Measurements from ENCODE around the gene DMD. TPM values are rescaled to one million over a fixed set of nuclear protein-coding genes. Genes with fewer than 3 reads are reported as not detected.

DMD gene
- total RNA-seq, 2 donors from 2014 or later = 0.32 to 1.8 TPM

GRCh38 chrX:33065415-33065814 lies 145.9 kb downstream of the DMD start:
- H3K4me1 Mint-ChIP-seq = no peaks in the 10 kb centered on the region
- H3K4me3 Mint-ChIP-seq = no peak overlapping the region
- ATAC-seq (no peak), DNase-seq (no peak)
- H3K36me3 Mint-ChIP-seq (ENCODE audit: low read depth) = no peaks in the 10 kb centered on the region
- no peaks in the 10 kb centered on the region for H3K9me3 ChIP-seq (ENCODE audit: control insufficient read depth, low read length, poor library complexity, severe bottlenecking)
- H3K27me3 Mint-ChIP-seq = no peaks in the 10 kb centered on the region
- H3K27ac Mint-ChIP-seq = no peak overlapping the region

GRCh38 chrX:33062041-33062440 lies 149.3 kb downstream of the DMD start:
- H3K36me3 Mint-ChIP-seq (ENCODE audit: low read depth) = no peaks in the 10 kb centered on the region
- no peak overlapping the region for H3K4me3 Mint-ChIP-seq
- H3K4me1 Mint-ChIP-seq = no peaks in the 10 kb centered on the region
- no peaks in the 10 kb centered on the region for H3K9me3 ChIP-seq (ENCODE audit: control insufficient read depth, low read length, poor library complexity, severe bottlenecking)
- ATAC-seq = no peak
- DNase-seq = no peak
- no peaks in the 10 kb centered on the region for H3K27me3 Mint-ChIP-seq
- no peak overlapping the region for H3K27ac Mint-ChIP-seq

- H3K4me3 Mint-ChIP-seq = no peak overlapping the region
- no peaks in the 10 kb centered on the region for H3K36me3 Mint-ChIP-seq (ENCODE audit: low read depth)
- H3K27ac Mint-ChIP-seq = no peak overlapping the region
- H3K4me1 Mint-ChIP-seq = no peaks in the 10 kb centered on the region
- ATAC-seq = no peak
- no peaks in the 10 kb centered on the region for H3K9me3 ChIP-seq (ENCODE audit: control insufficient read depth, low read length, poor library complexity, severe bottlenecking)
- DNase-seq = no peak
- no peaks in the 10 kb centered on the region for H3K27me3 Mint-ChIP-seq
These were observed 158.3 kb downstream of the DMD start for GRCh38 chrX:33053001-33053400.

DNA sequence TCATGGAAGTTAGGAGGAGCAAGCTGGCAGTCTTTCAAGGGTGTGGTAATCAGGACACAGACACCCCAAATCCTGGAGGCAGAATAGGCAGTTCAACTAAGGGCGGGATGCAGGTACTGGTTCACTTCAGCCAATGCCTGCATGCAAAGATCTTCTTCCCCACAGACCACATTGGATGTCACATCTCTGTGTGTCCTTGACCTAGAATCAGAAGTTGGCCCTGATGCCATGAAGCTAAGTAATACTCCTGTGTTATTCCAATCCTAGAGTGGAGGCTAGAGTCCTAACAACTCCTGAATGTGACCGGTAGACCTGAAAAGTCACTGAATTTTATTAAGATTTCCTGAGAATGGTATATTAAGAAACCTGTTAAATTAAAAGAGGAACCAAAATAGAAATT lies 165.5 kb downstream of the DMD start:
- H3K27me3 Mint-ChIP-seq = no peaks in the 10 kb centered on the region
- ATAC-seq (no peak), DNase-seq (no peak)
- no peaks in the 10 kb centered on the region for H3K4me1 Mint-ChIP-seq
- H3K27ac Mint-ChIP-seq = no peak overlapping the region
- H3K9me3 ChIP-seq (ENCODE audit: control insufficient read depth, low read length, poor library complexity, severe bottlenecking) = no peaks in the 10 kb centered on the region
- no peak overlapping the region for H3K4me3 Mint-ChIP-seq
- H3K36me3 Mint-ChIP-seq (ENCODE audit: low read depth) = no peaks in the 10 kb centered on the region

DNA sequence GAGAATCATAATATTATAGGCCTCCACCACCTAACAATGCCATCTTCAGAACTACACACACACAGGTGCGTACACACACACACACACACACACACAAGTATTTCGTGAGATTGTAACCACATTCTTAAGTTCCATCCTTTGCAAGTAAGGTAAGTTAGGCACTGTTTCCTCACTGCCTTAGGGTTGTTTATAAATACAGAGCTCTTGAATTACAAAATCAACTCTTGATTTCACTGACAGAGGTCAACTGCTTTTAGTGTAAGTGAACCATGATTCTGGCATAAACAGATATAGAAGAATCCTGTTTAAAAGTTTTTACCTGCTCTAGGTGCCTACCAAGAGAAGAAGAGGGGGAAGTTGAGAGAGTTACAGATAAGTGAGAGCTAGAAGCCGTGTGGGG lies 166.1 kb downstream of the DMD start:
- Mint-ChIP-seq H3K27ac (no peak overlapping the region), H3K36me3 (ENCODE audit: low read depth) (no peaks in the 10 kb centered on the region), H3K4me3 (no peak overlapping the region), H3K4me1 (no peaks in the 10 kb centered on the region), H3K27me3 (no peaks in the 10 kb centered on the region)
- no peak for DNase-seq
- no peak for ATAC-seq
- no peaks in the 10 kb centered on the region for H3K9me3 ChIP-seq (ENCODE audit: control insufficient read depth, low read length, poor library complexity, severe bottlenecking)

DNA sequence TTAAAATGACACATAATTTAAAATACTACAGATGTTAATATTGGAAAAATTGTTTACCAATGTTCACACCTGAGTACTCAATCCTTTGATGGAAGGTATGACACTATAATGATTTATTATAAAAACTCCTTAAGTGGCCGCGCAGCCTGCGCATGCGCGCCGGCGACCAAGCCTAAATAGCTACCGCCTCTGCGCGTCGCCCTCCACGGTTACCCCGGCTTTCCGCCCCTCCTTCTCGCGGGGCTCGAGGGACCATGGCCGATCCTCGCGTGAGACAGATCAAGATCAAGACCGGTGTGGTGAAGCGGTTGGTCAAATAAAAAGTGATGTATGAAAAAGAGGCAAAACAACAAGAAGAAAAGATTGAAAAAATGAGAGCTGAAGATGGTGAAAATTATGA lies 170.2 kb downstream of the DMD start:
- Mint-ChIP-seq H3K27me3 (no peaks in the 10 kb centered on the region), H3K4me3 (no peak overlapping the region), H3K4me1 (no peaks in the 10 kb centered on the region), H3K36me3 (ENCODE audit: low read depth) (no peaks in the 10 kb centered on the region), H3K27ac (no peak overlapping the region)
- ATAC-seq (no peak), DNase-seq (no peak)
- no peaks in the 10 kb centered on the region for H3K9me3 ChIP-seq (ENCODE audit: control insufficient read depth, low read length, poor library complexity, severe bottlenecking)

DNA sequence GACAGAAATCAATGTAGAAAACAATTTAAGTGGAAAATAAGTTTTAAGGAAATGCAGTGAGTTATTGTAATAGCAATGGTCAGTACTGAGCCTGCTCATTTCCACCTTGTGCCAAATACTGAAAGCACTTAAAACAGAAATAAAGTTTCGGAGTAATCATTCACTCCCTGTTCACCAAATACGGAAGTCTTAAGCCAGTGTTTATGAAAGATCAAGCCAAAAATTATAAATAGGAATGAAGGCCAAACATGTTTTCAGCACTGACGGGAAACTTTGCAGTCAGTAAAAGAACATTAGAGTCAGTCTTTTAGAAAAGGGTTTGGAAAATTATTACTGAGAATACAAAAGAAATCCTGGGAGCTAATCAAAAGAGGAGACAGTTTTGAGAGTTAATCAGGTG lies 178.6 kb downstream of the DMD start:
- Mint-ChIP-seq H3K4me1 (no peaks in the 10 kb centered on the region), H3K4me3 (no peak overlapping the region), H3K27me3 (no peaks in the 10 kb centered on the region), H3K27ac (no peak overlapping the region), H3K36me3 (ENCODE audit: low read depth) (no peaks in the 10 kb centered on the region)
- no peaks in the 10 kb centered on the region for H3K9me3 ChIP-seq (ENCODE audit: control insufficient read depth, low read length, poor library complexity, severe bottlenecking)
- ATAC-seq = no peak
- DNase-seq = no peak

GRCh38 chrX:33014949-33015348 lies 196.4 kb downstream of the DMD start:
- Mint-ChIP-seq H3K4me1 (no peaks in the 10 kb centered on the region), H3K36me3 (ENCODE audit: low read depth) (no peaks in the 10 kb centered on the region), H3K27me3 (no peaks in the 10 kb centered on the region), H3K4me3 (no peak overlapping the region), H3K27ac (no peak overlapping the region)
- H3K9me3 ChIP-seq (ENCODE audit: control insufficient read depth, low read length, poor library complexity, severe bottlenecking) = no peaks in the 10 kb centered on the region
- DNase-seq = no peak
- no peak for ATAC-seq

DNA sequence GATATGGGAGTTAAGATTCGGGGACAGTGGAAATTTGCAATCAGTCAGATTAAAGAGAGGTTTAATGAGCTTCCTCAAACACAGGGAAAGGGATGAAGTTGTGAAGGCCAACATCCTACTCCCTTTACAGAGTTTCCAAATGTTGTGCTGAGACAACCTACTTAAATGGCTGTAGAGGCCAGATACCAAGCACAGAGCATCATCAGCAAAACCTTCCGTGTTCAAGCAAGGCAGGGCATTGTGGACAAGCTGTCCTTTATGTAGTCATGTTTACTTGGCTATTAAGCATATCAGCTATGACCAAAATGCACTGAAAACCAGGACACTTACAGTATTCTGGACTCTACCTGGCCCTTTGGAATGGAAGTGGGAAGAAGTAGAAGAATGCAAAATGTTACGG lies 197.3 kb downstream of the DMD start:
- no peak for ATAC-seq
- no peaks in the 10 kb centered on the region for H3K9me3 ChIP-seq (ENCODE audit: control insufficient read depth, low read length, poor library complexity, severe bottlenecking)
- Mint-ChIP-seq H3K36me3 (ENCODE audit: low read depth) (no peaks in the 10 kb centered on the region), H3K4me1 (no peaks in the 10 kb centered on the region), H3K4me3 (no peak overlapping the region), H3K27me3 (no peaks in the 10 kb centered on the region), H3K27ac (no peak overlapping the region)
- DNase-seq = no peak

GRCh38 chrX:33001107-33001506 lies 210.2 kb downstream of the DMD start:
- H3K27ac Mint-ChIP-seq = no peak overlapping the region
- no peaks in the 10 kb centered on the region for H3K27me3 Mint-ChIP-seq
- H3K4me1 Mint-ChIP-seq = no peaks in the 10 kb centered on the region
- H3K4me3 Mint-ChIP-seq = no peak overlapping the region
- no peak for DNase-seq
- H3K36me3 Mint-ChIP-seq (ENCODE audit: low read depth) = no peaks in the 10 kb centered on the region
- H3K9me3 ChIP-seq (ENCODE audit: control insufficient read depth, low read length, poor library complexity, severe bottlenecking) = no peaks in the 10 kb centered on the region
- ATAC-seq = no peak

- no peaks in the 10 kb centered on the region for H3K27me3 Mint-ChIP-seq
These were observed 212.6 kb downstream of the DMD start for GRCh38 chrX:32998776-32999175.

GRCh38 chrX:32995427-32995826 lies 215.9 kb downstream of the DMD start:
- H3K4me3 Mint-ChIP-seq = no peak overlapping the region
- DNase-seq (no peak), ATAC-seq (no peak)
- H3K27ac Mint-ChIP-seq = no peak overlapping the region
- H3K4me1 Mint-ChIP-seq = no peaks in the 10 kb centered on the region
- no peaks in the 10 kb centered on the region for H3K36me3 Mint-ChIP-seq (ENCODE audit: low read depth)
- no peaks in the 10 kb centered on the region for H3K27me3 Mint-ChIP-seq
- H3K9me3 ChIP-seq (ENCODE audit: control insufficient read depth, low read length, poor library complexity, severe bottlenecking) = no peaks in the 10 kb centered on the region

More at GRCh38 chrX:32998776-32999175, 212.6 kb downstream of the DMD start:
- DNase-seq = no peak
- Mint-ChIP-seq H3K27ac (no peak overlapping the region), H3K4me1 (no peaks in the 10 kb centered on the region), H3K36me3 (ENCODE audit: low read depth) (no peaks in the 10 kb centered on the region), H3K4me3 (no peak overlapping the region)
- no peaks in the 10 kb centered on the region for H3K9me3 ChIP-seq (ENCODE audit: control insufficient read depth, low read length, poor library complexity, severe bottlenecking)
- ATAC-seq = no peak

DNA sequence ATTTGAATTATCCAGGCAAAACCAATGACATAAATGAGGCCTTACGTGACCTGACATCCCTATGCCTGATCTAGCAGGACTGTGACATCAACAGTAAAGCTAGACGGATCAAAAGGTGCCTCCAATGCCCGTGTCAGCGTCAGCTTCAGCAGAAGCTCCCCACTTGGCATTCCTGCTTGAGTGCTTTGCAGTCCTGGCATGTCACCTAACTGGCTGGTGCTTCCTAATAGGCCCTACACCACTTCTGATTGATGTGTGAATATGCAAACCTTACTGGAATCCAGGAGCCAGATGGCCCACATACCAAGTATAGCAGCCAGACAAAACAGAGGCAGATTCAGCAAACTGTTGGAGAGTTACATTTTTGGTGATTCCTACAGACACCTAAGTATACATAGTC lies 224.2 kb downstream of the DMD start:
- H3K4me3 Mint-ChIP-seq = no peak overlapping the region
- ATAC-seq (no peak), DNase-seq (no peak)
- H3K36me3 Mint-ChIP-seq (ENCODE audit: low read depth) = no peaks in the 10 kb centered on the region
- no peaks in the 10 kb centered on the region for H3K27me3 Mint-ChIP-seq
- H3K27ac Mint-ChIP-seq = no peak overlapping the region
- H3K9me3 ChIP-seq (ENCODE audit: control insufficient read depth, low read length, poor library complexity, severe bottlenecking) = no peaks in the 10 kb centered on the region
- H3K4me1 Mint-ChIP-seq = no peaks in the 10 kb centered on the region

DNA sequence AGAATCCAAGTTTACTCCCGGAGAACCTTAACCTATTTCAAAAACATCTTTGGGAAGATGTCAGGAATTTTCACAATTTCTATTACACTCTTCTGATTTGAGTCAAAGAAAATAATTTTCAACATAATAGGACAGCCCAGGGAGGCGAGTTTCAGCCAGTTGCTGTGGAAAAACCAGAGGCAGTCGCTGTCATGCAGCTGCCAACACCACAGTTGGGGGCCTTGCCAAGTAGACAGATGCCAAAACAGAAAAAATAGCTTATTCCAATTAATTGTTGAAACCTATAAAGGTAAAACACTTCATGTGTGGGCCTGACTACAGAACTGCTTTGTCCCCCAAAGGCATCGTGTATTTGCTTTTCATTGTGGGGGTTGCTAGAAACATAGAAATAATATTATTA lies 225.8 kb downstream of the DMD start:
- Mint-ChIP-seq H3K27me3 (no peaks in the 10 kb centered on the region), H3K36me3 (ENCODE audit: low read depth) (no peaks in the 10 kb centered on the region), H3K4me3 (no peak overlapping the region), H3K27ac (no peak overlapping the region), H3K4me1 (no peaks in the 10 kb centered on the region)
- no peak for DNase-seq
- ATAC-seq = no peak
- H3K9me3 ChIP-seq (ENCODE audit: control insufficient read depth, low read length, poor library complexity, severe bottlenecking) = no peaks in the 10 kb centered on the region

Data from T-helper 17 cell (primary cell).